ENCODE data around the gene ENTPD6. TPM values are rescaled to one million over a fixed set of nuclear protein-coding genes. Genes with fewer than 3 reads are reported as not detected.

Gene ENTPD6
- total RNA-seq, 3 donors from 2014 or later (not counting 1 experiment from before 2014, with no cell fraction given), result 36.4 to 43.1 (median 41.4) TPM

- no peak for TF ChIP-seq CTCF (IDR thresholded peaks at IDR 0.05)
- H3K9me3 ChIP-seq (ENCODE audit: control insufficient read depth, insufficient read depth, low read length), result no peaks in the 10 kb centered on the region
- WGBS (ENCODE audit: insufficient coverage), result 94% methylated on average over 5 of the region's 6 CpGs
- intact Hi-C loops (cut with micrococcal nuclease), result no loop called here
- no peaks in the 10 kb centered on the region for H3K9me3 Mint-ChIP-seq
- H3K36me3 Mint-ChIP-seq, result no peaks in the 10 kb centered on the region
- DNase-seq, result no peak
- no peaks in the 10 kb centered on the region for H3K27me3 ChIP-seq (ENCODE audit: control insufficient read depth, insufficient read depth, low read length)
- ATAC-seq, result no peak
- no peak overlapping the region for H3K4me3 ChIP-seq (ENCODE audit: low read length)
- peaks cover 19 to 37% of the 10 kb centered on the region in 2 donors for H3K4me1 Mint-ChIP-seq
- H3K27ac ChIP-seq (ENCODE audit: low read length), result no peak overlapping the region
- H3K36me3 ChIP-seq (ENCODE audit: control insufficient read depth, insufficient read depth, low read length), result no peaks in the 10 kb centered on the region
- peaks cover 10% of the 10 kb centered on the region for H3K4me1 ChIP-seq (ENCODE audit: control insufficient read depth, insufficient read depth, low read length)
- no peak overlapping the region for H3K27ac Mint-ChIP-seq
- no peak overlapping the region for H3K4me3 Mint-ChIP-seq
- no peaks in the 10 kb centered on the region for H3K27me3 Mint-ChIP-seq (ENCODE audit: low read depth in 2 of 2)
Measured at GRCh38 chr20:25252686-25253421, 57.3 kb downstream of the ENTPD6 start.

DNA sequence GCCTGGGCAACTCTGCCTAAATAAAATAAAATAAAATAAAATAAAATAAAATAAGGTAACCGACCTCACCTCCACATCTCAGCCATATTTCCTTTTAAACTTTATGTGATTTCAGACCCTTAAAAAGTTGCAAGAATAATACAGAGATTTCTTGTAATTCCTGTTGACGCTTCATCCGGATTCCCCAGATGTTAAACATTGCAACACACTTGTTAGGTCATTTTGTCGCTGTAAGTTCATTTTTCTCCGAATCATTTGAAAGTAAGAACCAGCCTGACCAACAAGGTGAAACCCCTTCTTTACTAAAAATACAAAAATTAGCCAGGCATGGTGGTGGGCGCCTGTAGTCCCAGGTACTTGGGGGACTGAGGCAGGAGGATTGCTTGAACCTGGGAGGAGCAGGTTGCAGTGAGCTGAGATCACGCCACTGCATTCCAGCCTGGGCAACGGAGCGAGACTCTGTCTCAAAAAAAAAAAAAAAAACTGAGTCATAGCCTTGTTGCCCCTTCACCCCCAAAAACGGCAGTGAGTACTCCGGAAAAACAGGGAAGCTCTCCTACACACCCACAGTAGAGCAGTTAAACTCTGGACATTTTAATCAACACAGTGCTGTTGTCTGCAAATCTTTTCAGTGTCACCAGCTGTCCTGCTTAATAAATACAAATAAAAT, 58.2 kb downstream of the ENTPD6 start:
- peaks cover 16 to 35% of the 10 kb centered on the region in 2 donors for H3K4me1 Mint-ChIP-seq
- no peaks in the 10 kb centered on the region for H3K9me3 ChIP-seq (ENCODE audit: control insufficient read depth, insufficient read depth, low read length)
- no peak overlapping the region for H3K4me3 ChIP-seq (ENCODE audit: low read length)
- no peak overlapping the region for H3K27ac Mint-ChIP-seq
- intact Hi-C loops (cut with micrococcal nuclease), result no loop called here
- DNase-seq (no peak), ATAC-seq (no peak)
- no peak overlapping the region for H3K4me3 Mint-ChIP-seq
- peaks cover 7% of the 10 kb centered on the region for H3K4me1 ChIP-seq (ENCODE audit: control insufficient read depth, insufficient read depth, low read length)
- no peak overlapping the region for H3K27ac ChIP-seq (ENCODE audit: low read length)
- 95% methylated on average over 11 of the region's 11 CpGs for WGBS (ENCODE audit: insufficient coverage)
- no peaks in the 10 kb centered on the region for H3K27me3 Mint-ChIP-seq (ENCODE audit: low read depth in 2 of 2)
- no peaks in the 10 kb centered on the region for H3K9me3 Mint-ChIP-seq
- no peaks in the 10 kb centered on the region for H3K36me3 ChIP-seq (ENCODE audit: control insufficient read depth, insufficient read depth, low read length)
- no peaks in the 10 kb centered on the region for H3K27me3 ChIP-seq (ENCODE audit: control insufficient read depth, insufficient read depth, low read length)
- no peak for TF ChIP-seq CTCF (IDR thresholded peaks at IDR 0.05)
- no peaks in the 10 kb centered on the region for H3K36me3 Mint-ChIP-seq

GRCh38 chr20:25254571-25254970, 59.1 kb downstream of the ENTPD6 start:
- 86% methylated on average over 5 of the region's 5 CpGs for WGBS (ENCODE audit: insufficient coverage)
- no peak overlapping the region for H3K4me3 Mint-ChIP-seq
- no peaks in the 10 kb centered on the region for H3K36me3 Mint-ChIP-seq
- Histone ChIP-seq H3K4me3 (ENCODE audit: low read length) (no peak overlapping the region), H3K27me3 (ENCODE audit: control insufficient read depth, insufficient read depth, low read length) (no peaks in the 10 kb centered on the region), H3K4me1 (ENCODE audit: control insufficient read depth, insufficient read depth, low read length) (peaks cover 3% of the 10 kb centered on the region), H3K27ac (ENCODE audit: low read length) (no peak overlapping the region), H3K9me3 (ENCODE audit: control insufficient read depth, insufficient read depth, low read length) (no peaks in the 10 kb centered on the region), H3K36me3 (ENCODE audit: control insufficient read depth, insufficient read depth, low read length) (peaks cover 2% of the 10 kb centered on the region)
- intact Hi-C loops (cut with micrococcal nuclease), result no loop called here
- no peak for DNase-seq
- no peaks in the 10 kb centered on the region for H3K27me3 Mint-ChIP-seq (ENCODE audit: low read depth in 2 of 2)
- TF ChIP-seq CTCF (IDR thresholded peaks at IDR 0.05), result no peak
- peak overlapping the region in 1 of 2 donors; percentile 51 for H3K27ac Mint-ChIP-seq
- peaks cover 8 to 26% of the 10 kb centered on the region in 2 donors for H3K4me1 Mint-ChIP-seq
- ATAC-seq, result no peak
- H3K9me3 Mint-ChIP-seq, result no peaks in the 10 kb centered on the region
